GM12878 (cell line): ENCODE data around the gene RABL6. TPM values are rescaled to one million over a fixed set of nuclear protein-coding genes. Genes with fewer than 3 reads are reported as not detected.

ENCODE experiments used
- ATAC-seq: fragments of 200-7000 bp; cut with Tn5 transposase; 3 replicates; pipeline ENCODE4 v1.9.1; 2020; ENCODE audit warnings: mild to moderate bottlenecking, moderate library complexity
- BruUV-seq: library from RNA; stranded (reverse); fragments of 400-500 nt; replicated peaks from 2 replicates; lab custom pipeline; 2021; lab: Mats Ljungman, UMichigan
- CTCF ChIA-PET: fragments of 300-600 bp; sonication (Branson Sonifier 250); formaldehyde crosslinking; extraction: SDS; loops from one replicate; lab custom pipeline; 2021; ENCODE audit warnings: inconsistent platforms; lab: Yijun Ruan, JAX
- POLR2A ChIA-PET: fragments of 350-600 bp; formaldehyde crosslinking; extraction: SDS; loops from one replicate; lab custom pipeline; 2021; ENCODE audit warnings: inconsistent platforms; lab: Charles Lee
- RAD21 ChIA-PET: fragments of 300-600 bp; sonication (Branson Sonifier 250); formaldehyde crosslinking; loops from one replicate; lab custom pipeline; 2023; ENCODE audit warnings: antibody characterized with exemption; ENCODE audit not compliant: unreplicated experiment; lab: Charles Lee
- SMC1A ChIA-PET: fragments of 300-600 bp; sonication (Branson Sonifier 250); formaldehyde crosslinking; loops from one replicate; lab custom pipeline; 2023; ENCODE audit not compliant: unreplicated experiment, uncharacterized antibody; lab: Charles Lee
- DNase-seq: peaks from one replicate; pipeline ENCODE4 v3.0.0-alpha.2; 2011; ENCODE audit warnings: low read depth, low spot score
- FAIRE-seq: peaks from 3 replicates; lab custom pipeline; 2011; peaks lifted over from hg19 to GRCh38; lab: Jason Lieb, UNC
- H2AFZ ChIP-seq: 2 replicates; pipeline ENCODE4 v1.6.0; 2011; ENCODE audit warnings: low read depth, low read length, control low read depth; ENCODE audit not compliant: control insufficient read depth
- H3K27ac ChIP-seq: 2 replicates; pipeline ENCODE4 v1.5.1; 2011; ENCODE audit warnings: control low read depth; ENCODE audit not compliant: control insufficient read depth, insufficient read depth
- H3K27me3 ChIP-seq, 2 experiments: replicated peaks in 1 of 2; 2 replicates each; pipeline versions ENCODE4 v1.6.0 to v1.6.1; 2011; ENCODE audit warnings: low read length in 1 of 2; ENCODE audit not compliant: control insufficient read depth in 2 of 2, insufficient read depth in 2 of 2
- H3K36me3 ChIP-seq, 2 experiments: 2 replicates each; pipeline ENCODE4 v1.5.1; 2011; ENCODE audit warnings: low read length in 1 of 2; ENCODE audit not compliant: control insufficient read depth in 2 of 2, insufficient read depth in 2 of 2
- H3K4me1 ChIP-seq: 2 replicates; pipeline ENCODE4 v1.6.1; 2011; ENCODE audit warnings: mild to moderate bottlenecking, low read length, moderate library complexity, mixed read lengths; ENCODE audit not compliant: control insufficient read depth, insufficient read depth
- H3K4me2 ChIP-seq: 2 replicates; pipeline ENCODE4 v1.6.0; 2011; ENCODE audit warnings: control low read depth; ENCODE audit not compliant: control insufficient read depth, insufficient read depth
- H3K4me3 ChIP-seq: fragments of 200-600 bp; sonication (generic); 2 replicates; pipeline ENCODE4 v1.5.1; 2016
- H3K79me2 ChIP-seq: 2 replicates; pipeline ENCODE4 v1.6.0; 2011; ENCODE audit warnings: low read length; ENCODE audit not compliant: control insufficient read depth, insufficient read depth
- H3K9ac ChIP-seq: 2 replicates; pipeline ENCODE4 v1.8.0; 2011; ENCODE audit warnings: low read length, control low read depth, mixed read lengths; ENCODE audit not compliant: control insufficient read depth, insufficient read depth
- H3K9me3 ChIP-seq: replicated peaks from 3 replicates; pipeline ENCODE4 v1.5.1; 2011; ENCODE audit warnings: mild to moderate bottlenecking, low read length; ENCODE audit not compliant: control insufficient read depth, insufficient read depth
- H4K20me1 ChIP-seq: 2 replicates; pipeline ENCODE4 v1.6.0; 2011; ENCODE audit not compliant: control insufficient read depth, insufficient read depth
- CBX5 ChIP-seq: sonication (generic); IDR thresholded peaks from 2 replicates; pipeline ENCODE4 v1.6.1; 2016; ENCODE audit warnings: low read depth, moderate library complexity, mild to moderate bottlenecking, inconsistent platforms
- EZH2 ChIP-seq: IDR thresholded peaks from 2 replicates; pipeline ENCODE4 v1.6.1; 2012; ENCODE audit warnings: low read depth, mild to moderate bottlenecking, control low read depth, inconsistent platforms, low read length, borderline replicate concordance; ENCODE audit not compliant: control insufficient read depth
- LARP7 ChIP-seq: fragments of 450-650 bp; IDR thresholded peaks from 2 replicates; pipeline ENCODE4 v1.6.1; 2017; ENCODE audit warnings: mild to moderate bottlenecking
- POLR2A ChIP-seq: IDR thresholded peaks from 2 replicates; pipeline ENCODE4 v1.6.1; 2011; ENCODE audit warnings: low read depth, mild to moderate bottlenecking, low read length
- WGBS: methylation state at CpG from one replicate; pipeline ENCODE4 v1.1.6; 2016; ENCODE audit warnings: low lambda C conversion rate; ENCODE audit not compliant: insufficient replicate concordance, insufficient coverage; ENCODE audit errors: missing lambda C conversion rate; 5-methylcytosine and 5-hydroxymethylcytosine counted together
- in situ Hi-C: fragments of 300-500 bp; cut with MboI; formaldehyde crosslinking; loops from 9 replicates; pipeline ENCODE4 v1.14.3; 2018; ENCODE audit warnings: mixed read lengths
- intact Hi-C: fragments of 100-400 bp; cut with micrococcal nuclease; formaldehyde crosslinking; loops from one replicate; pipeline ENCODE4 v1.14.2; 2022; ENCODE audit not compliant: unreplicated experiment
- polyA plus RNA-seq, 11 experiments: library from polyadenylated mRNA; depleted of rRNA in 4 of 11; unstranded in 6 of 11; stranded (reverse) in 5 of 11; fragments of >200 nt; fragmentation: Nextera tagmentation in 4 of 11; fragmentation: Illumina TruSeq in 1 of 11; extraction: Ambion mirVana in 4 of 11; extraction: Trizol in 1 of 11; gene quantifications; 1 replicate in 1 of 11; 2 replicates in 10 of 11; pipeline versions ENCODE4 v1.2.1 to v1.2.3, GENCODE V29; 2011 to 2016; ENCODE audit warnings: inconsistent platforms in 2 of 11, missing spikeins in 2 of 11, low read depth in 1 of 11
- total RNA-seq, 4 experiments: library from RNA; depleted of rRNA in 3 of 4; stranded (reverse); fragments of >200 nt in 3 of 4; fragmentation: Illumina TruSeq in 1 of 4; extraction: Trizol in 1 of 4; gene quantifications; 2 replicates each; pipeline versions ENCODE4 v1.2.1 to v1.2.3, GENCODE V29; 2013 to 2021

The RABL6 gene
- total and polyA plus RNA-seq, 10 of the 15 experiments (the other 5 are each of a cell fraction or from before 2014, with no cell fraction given), result 1.4 to 134 (median 42.7) TPM

DNA sequence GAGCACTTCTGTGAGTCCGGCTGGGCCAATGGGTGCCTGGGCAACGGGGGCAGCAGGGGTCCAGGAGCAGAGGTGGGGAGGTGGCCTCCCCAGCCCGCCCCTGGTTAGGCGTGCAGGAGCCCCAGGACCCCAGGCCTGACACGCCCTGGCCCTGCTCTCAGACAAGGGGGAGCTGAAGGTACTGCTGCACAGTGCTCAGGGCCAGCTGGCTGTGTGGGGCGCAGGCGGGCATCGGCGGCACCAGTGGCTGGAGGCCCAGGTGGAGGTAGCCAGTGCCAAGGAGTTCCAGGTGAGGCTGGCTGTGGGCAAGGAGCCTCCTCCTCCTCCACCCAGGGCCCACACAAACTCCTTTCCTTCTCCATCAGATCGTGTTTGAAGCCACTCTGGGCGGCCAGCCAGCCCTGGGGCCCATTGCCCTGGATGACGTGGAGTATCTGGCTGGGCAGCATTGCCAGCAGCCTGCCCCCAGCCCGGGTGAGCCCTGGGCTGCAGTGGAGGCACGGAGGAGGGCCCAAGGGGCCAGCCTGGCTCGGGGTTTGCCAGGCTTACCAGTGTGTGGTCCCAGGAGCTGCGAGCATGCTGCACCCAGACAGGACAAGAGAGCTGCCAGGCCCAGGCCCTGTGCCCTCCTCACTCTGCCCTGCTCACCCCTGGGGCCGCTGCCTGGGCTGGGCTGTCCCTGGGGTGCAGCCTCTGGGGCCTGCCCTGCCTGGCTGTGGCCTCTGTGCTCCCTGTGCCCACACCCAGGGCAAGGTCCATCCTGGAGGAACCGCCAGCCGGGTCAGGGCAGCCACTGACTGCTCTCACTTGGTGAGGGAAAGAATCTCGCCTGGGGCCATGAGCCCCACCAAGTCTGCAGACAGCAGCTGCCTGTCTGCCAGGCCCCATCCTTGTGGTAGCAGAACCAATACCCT, 51.4 kb downstream of the RABL6 start:
- Histone ChIP-seq H2AFZ (no peak overlapping the region), H3K4me3 (no peak overlapping the region), H3K4me2 (no peak overlapping the region), H3K9ac (no peak overlapping the region), H3K79me2 (peaks cover 3% of the 10 kb centered on the region; the same call in 1 of the 2 replicates), H3K27me3 (no peaks in the 10 kb centered on the region), H3K9me3 (no peaks in the 10 kb centered on the region), H3K36me3 (peaks cover 3 to 11% of the 10 kb centered on the region in 2 experiments; a peak in 3 of 4 replicates), H3K4me1 (no peaks in the 10 kb centered on the region), H4K20me1 (0 out of 2 replicates have a peak, but pooled peaks cover 2% of the 10 kb centered on the region), H3K27ac (no peak overlapping the region)
- CTCF ChIA-PET, result no interaction called here
- SMC1A ChIA-PET, result no interaction called here
- FAIRE-seq (no peak), DNase-seq (no peak), ATAC-seq (peak; percentile 7; the same call in 2 of the 3 replicates)
- POLR2A ChIA-PET, result interaction anchor here (0.7 to 1.1 kb wide), 2 partner anchors 16 to 54 kb away, joined by 3 read pairs; partner anchors contain the start of gene AJM1
- peak; percentile 2; the same call in 1 of the 2 replicates for TF ChIP-seq POLR2A
- no peak for TF ChIP-seq CBX5
- WGBS, result 62% methylated on average over 17 of the region's 20 CpGs
- in situ Hi-C loops, result no loop called here
- intact Hi-C loops, result no loop called here
- RAD21 ChIA-PET, result no interaction called here
- no TSS peak for BruUV-seq

DNA sequence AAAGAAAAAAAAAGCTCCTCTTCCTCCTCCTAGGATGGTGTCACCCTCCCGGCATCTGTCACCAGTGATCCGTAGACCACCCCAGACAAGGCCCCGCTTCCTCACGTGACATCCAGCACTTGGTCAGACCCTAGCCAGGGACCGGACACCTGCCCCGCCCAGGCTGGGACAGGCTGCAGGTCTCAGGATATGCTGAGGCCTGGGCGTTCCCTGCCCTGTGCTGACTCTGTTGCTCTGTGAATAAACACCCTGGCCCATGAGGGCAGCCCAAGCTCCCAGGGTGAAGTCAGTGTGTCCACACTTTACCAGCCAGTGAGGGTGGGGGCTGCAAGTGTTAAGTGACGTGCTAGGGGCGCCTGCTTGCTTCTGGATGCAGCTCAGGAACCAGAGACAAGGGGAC, 52.8 kb downstream of the RABL6 start:
- TF ChIP-seq POLR2A (peak; percentile 44; the same call in 1 of the 2 replicates), LARP7 (no peak), EZH2 (no peak)
- FAIRE-seq (no peak), DNase-seq (no peak), ATAC-seq (no peak)
- peaks cover 3 to 11% of the 10 kb centered on the region in 2 experiments; a peak in 3 of 4 replicates for H3K36me3 ChIP-seq
- POLR2A ChIA-PET, result interaction anchor here (0.5 to 1.1 kb wide), 2 partner anchors 18 to 71 kb away, joined by 3 to 4 read pairs; partner anchors contain the start of gene AJM1
- no peaks in the 10 kb centered on the region for H3K9me3 ChIP-seq
- intact Hi-C loops, result no loop called here
- no TSS peak for BruUV-seq
- 0 out of 2 replicates have a peak, but pooled peaks cover 2% of the 10 kb centered on the region for H4K20me1 ChIP-seq
- CTCF ChIA-PET, result interaction anchor here (0.8 to 1.8 kb wide), 3 partner anchors 9 to 22 kb away, joined by 3 to 4 read pairs (median 4); partner anchors contain the start of gene AJM1
- H3K4me2 ChIP-seq, result no peak overlapping the region
- H3K9ac ChIP-seq, result no peak overlapping the region
- SMC1A ChIA-PET, result no interaction called here
- peaks cover 5% of the 10 kb centered on the region for H3K4me1 ChIP-seq
- no peak overlapping the region for H3K4me3 ChIP-seq
- 90% methylated on average over 9 of the region's 9 CpGs for WGBS
- in situ Hi-C loops, result no loop called here
- H3K79me2 ChIP-seq, result peaks cover 14% of the 10 kb centered on the region
- H2AFZ ChIP-seq, result no peak overlapping the region
- no peak overlapping the region for H3K27ac ChIP-seq
- RAD21 ChIA-PET, result no interaction called here
- H3K27me3 ChIP-seq, result no peaks in the 10 kb centered on the region
